Hepatocyte (in vitro differentiated cells): ENCODE data around the gene MBD6.

Experiments
- CTCF ChIP-seq: fragments of 200-600 bp; sonication (generic); IDR thresholded peaks from 2 replicates; pipeline ENCODE4 v1.5.1; 2016; ENCODE audit warnings: antibody characterized with exemption, mild to moderate bottlenecking; ENCODE audit not compliant: poor library complexity
- EZH2 ChIP-seq: fragments of 200-600 bp; sonication (generic); IDR thresholded peaks from 2 replicates; pipeline ENCODE4 v1.6.1; 2016; ENCODE audit warnings: antibody characterized with exemption, mild to moderate bottlenecking, borderline replicate concordance
- EZH2phosphoT487 ChIP-seq: fragments of 200-600 bp; sonication (generic); IDR thresholded peaks from one replicate; pipeline ENCODE4 v1.6.1; 2018; ENCODE audit warnings: antibody characterized with exemption, mild to moderate bottlenecking, low read depth, moderate library complexity; ENCODE audit not compliant: unreplicated experiment, severe bottlenecking

GRCh38 chr12:57529831-57530230, 7.2 kb downstream of the MBD6 start:
- TF ChIP-seq CTCF: no peak
- no peak for TF ChIP-seq EZH2
- TF ChIP-seq EZH2phosphoT487: no peak
